Panc1 (cell line): ENCODE data around the gene C9orf78. TPM values are rescaled to one million over a fixed set of nuclear protein-coding genes. Genes with fewer than 3 reads are reported as not detected.

Source experiments
- ATAC-seq: fragments of 200-7000 bp; cut with Tn5 transposase; 2 replicates; pipeline ENCODE4 v1.9.1; 2020; ENCODE audit warnings: mild to moderate bottlenecking, moderate library complexity
- BruUV-seq: library from RNA; stranded (reverse); fragments of 400-500 nt; replicated peaks from 2 replicates; lab custom pipeline; 2021; lab: Mats Ljungman, UMichigan
- CTCF ChIA-PET: fragments of 300-600 bp; sonication (Branson Sonifier 250); formaldehyde crosslinking; loops from one replicate; lab custom pipeline; 2022; ENCODE audit warnings: antibody characterized with exemption; lab: Charles Lee
- POLR2A ChIA-PET: fragments of 300-600 bp; sonication (Branson Sonifier 250); formaldehyde crosslinking; loops from one replicate; lab custom pipeline; 2022; ENCODE audit warnings: antibody characterized with exemption; lab: Charles Lee
- DNase-seq: peaks from one replicate; pipeline ENCODE4 v3.0.0-alpha.2; 2010; ENCODE audit warnings: low read depth, low spot score
- H3K27ac ChIP-seq: 2 replicates; pipeline ENCODE4 v1.5.1; 2011; ENCODE audit warnings: mild to moderate bottlenecking, low read length, inconsistent platforms
- H3K27me3 ChIP-seq: fragments of 200-500 bp; sonication (Bioruptor generic); 2 replicates; pipeline ENCODE4 v1.6.0; 2014; ENCODE audit warnings: low read length, inconsistent platforms; ENCODE audit not compliant: control insufficient read depth, insufficient read depth
- H3K36me3 ChIP-seq: fragments of 200-500 bp; sonication (Bioruptor generic); 2 replicates; pipeline ENCODE4 v1.5.1; 2014; ENCODE audit warnings: inconsistent platforms, mild to moderate bottlenecking, low read length, moderate library complexity; ENCODE audit not compliant: control insufficient read depth, insufficient read depth
- H3K4me1 ChIP-seq: 2 replicates; pipeline ENCODE4 v1.5.1; 2011; ENCODE audit warnings: inconsistent platforms, mild to moderate bottlenecking, low read length, moderate library complexity; ENCODE audit not compliant: control insufficient read depth, insufficient read depth
- H3K4me3 ChIP-seq, 2 experiments: 2 replicates each; pipeline ENCODE4 v1.5.1; 2011 to 2012; ENCODE audit warnings: low read depth in 2 of 2, low read length in 2 of 2, mild to moderate bottlenecking in 2 of 2, inconsistent platforms in 1 of 2, moderate library complexity in 1 of 2
- H3K9me3 ChIP-seq: fragments of 200-500 bp; sonication (Bioruptor generic); 2 replicates; pipeline ENCODE4 v1.5.1; 2014; ENCODE audit warnings: low read depth, mild to moderate bottlenecking, inconsistent platforms, low read length, moderate library complexity; ENCODE audit not compliant: control insufficient read depth, insufficient read depth
- CTCF ChIP-seq: fragments of 450-650 bp; IDR thresholded peaks from 2 replicates; pipeline ENCODE4 v1.5.1; 2017; ENCODE audit warnings: mild to moderate bottlenecking
- POLR2AphosphoS5 ChIP-seq: IDR thresholded peaks from 2 replicates; pipeline ENCODE4 v1.6.1; 2012; ENCODE audit warnings: mild to moderate bottlenecking, low read depth, low read length, moderate library complexity
- REST ChIP-seq, 2 experiments: IDR thresholded peaks; 2 replicates each; pipeline ENCODE4 v1.6.1; 2011 to 2012; ENCODE audit warnings: low read depth in 2 of 2, control low read depth in 1 of 2, low read length in 1 of 2, mild to moderate bottlenecking in 1 of 2, moderate library complexity in 1 of 2; ENCODE audit not compliant: insufficient read depth in 1 of 2
- SIN3A ChIP-seq: IDR thresholded peaks from 2 replicates; pipeline ENCODE4 v1.6.1; 2012; ENCODE audit warnings: low read depth, mild to moderate bottlenecking, low read length, moderate library complexity, borderline replicate concordance; ENCODE audit not compliant: insufficient read depth
- TCF7L2 ChIP-seq: IDR thresholded peaks from 2 replicates; pipeline ENCODE4 v1.6.1; 2011; ENCODE audit warnings: mild to moderate bottlenecking, low read depth, low read length, inconsistent platforms
- in situ Hi-C: cut with HindIII; loops from 2 replicates; pipeline ENCODE4 v1.10.0; 2016; ENCODE audit warnings: low sequenced_read_pairs, low pct_unique_long_range_greater_than_20kb
- intact Hi-C: fragments of 100-400 bp; cut with micrococcal nuclease; formaldehyde crosslinking; loops from one replicate; pipeline ENCODE4 v1.10.0; 2022; ENCODE audit not compliant: unreplicated experiment
- total RNA-seq: library from RNA; stranded (reverse); gene quantifications from one replicate; pipeline ENCODE4 v1.2.1, GENCODE V29; 2021; ENCODE audit not compliant: unreplicated experiment

Gene C9orf78
- total RNA-seq, 1 experiment from 2014 or later: 33.6 TPM

DNA sequence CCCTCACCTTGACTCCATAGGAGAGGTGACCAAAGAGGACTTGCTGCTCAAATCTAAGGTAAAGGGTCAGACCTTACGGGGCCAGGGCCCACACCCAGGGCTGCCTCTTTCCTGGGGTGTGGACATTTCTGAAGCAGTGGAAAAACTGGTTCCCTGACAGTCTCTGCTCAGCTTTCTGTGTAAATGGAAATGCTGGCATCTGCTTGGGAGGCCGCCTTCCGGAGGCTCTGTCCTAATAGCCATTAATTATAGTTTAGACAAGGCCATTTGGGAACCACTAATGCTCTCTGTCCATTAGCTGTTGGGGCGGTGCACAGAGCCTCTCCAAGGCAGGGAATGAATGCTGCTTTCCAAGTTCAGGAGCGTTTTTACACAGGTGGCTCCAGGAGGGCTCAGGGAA is 17.5 kb upstream of the C9orf78 start:
- CTCF ChIA-PET: no interaction called here
- no peaks in the 10 kb centered on the region for H3K9me3 ChIP-seq
- H3K27me3 ChIP-seq: no peaks in the 10 kb centered on the region
- TF ChIP-seq SIN3A (no peak), REST (IDR thresholded peaks at IDR 0.05; ENCODE audit: insufficient read depth in 1 of 2, low read depth in 2 of 2, low read length in 1 of 2) (no peak), TCF7L2 (no peak)
- BruUV-seq: no TSS peak
- no peak overlapping the region for H3K27ac ChIP-seq
- no peaks in the 10 kb centered on the region for H3K4me1 ChIP-seq
- POLR2A ChIA-PET: no interaction called here
- in situ Hi-C loops (no loop called here), intact Hi-C loops (no loop called here)
- ATAC-seq: no peak
- DNase-seq: no peak
- H3K36me3 ChIP-seq: no peaks in the 10 kb centered on the region
- H3K4me3 ChIP-seq: no peak overlapping the region

DNA sequence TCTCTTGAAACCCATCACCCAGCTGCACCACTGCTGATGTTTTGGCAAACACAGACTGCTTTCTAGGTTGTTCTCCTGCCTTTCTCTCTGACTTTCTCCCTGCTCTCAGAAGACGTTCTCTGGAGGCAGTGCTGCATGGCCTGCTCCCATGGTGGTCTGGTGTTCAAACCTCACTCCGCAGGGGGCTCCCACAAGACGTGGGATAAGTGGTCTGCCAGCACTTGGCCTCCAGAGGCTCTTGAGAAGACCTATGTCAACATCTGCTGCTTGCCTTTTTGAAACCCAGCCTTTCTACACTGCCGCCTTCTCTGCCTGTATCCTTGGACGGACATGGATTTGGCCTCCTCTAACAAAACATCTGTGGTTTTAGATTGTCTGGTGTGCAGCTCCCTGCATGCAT is 16.7 kb upstream of the C9orf78 start:
- intact Hi-C loops: no loop called here
- TF ChIP-seq REST (IDR thresholded peaks at IDR 0.05; ENCODE audit: insufficient read depth in 1 of 2, low read depth in 2 of 2, low read length in 1 of 2): no peak
- no peak for TF ChIP-seq TCF7L2
- no peak for TF ChIP-seq CTCF
- TF ChIP-seq SIN3A: no peak
- no peak for TF ChIP-seq POLR2AphosphoS5
- Histone ChIP-seq H3K9me3 (no peaks in the 10 kb centered on the region), H3K36me3 (no peaks in the 10 kb centered on the region), H3K27me3 (no peaks in the 10 kb centered on the region), H3K4me1 (no peaks in the 10 kb centered on the region), H3K27ac (no peak overlapping the region), H3K4me3 (no peak overlapping the region)
- ChIA-PET POLR2A (no interaction called here), CTCF (interaction anchor here (0.7 kb wide), 1 partner anchor 8 kb away, joined by 13 read pairs; no protein-coding TSS in a partner anchor)
- no peak for DNase-seq
- ATAC-seq: no peak
- in situ Hi-C loops: no loop called here
- no TSS peak for BruUV-seq
